GM21529 (cell line): Measurements from ENCODE around the gene KIF24.
A peak's percentile ranks its signal among the peaks of the same experiment; 100 is the strongest.
"Not testable (repeated sequence)": the region's sequence is repeated elsewhere in the genome, so short reads cannot be mapped to it uniquely, and the experiment has no call there.

Source experiments
- ATAC-seq: cut with Tn5 transposase; IDR thresholded peaks from one replicate; pipeline ENCODE4 v1.9.1; 2021; ENCODE audit not compliant: unreplicated experiment

Gene KIF24, protein sequence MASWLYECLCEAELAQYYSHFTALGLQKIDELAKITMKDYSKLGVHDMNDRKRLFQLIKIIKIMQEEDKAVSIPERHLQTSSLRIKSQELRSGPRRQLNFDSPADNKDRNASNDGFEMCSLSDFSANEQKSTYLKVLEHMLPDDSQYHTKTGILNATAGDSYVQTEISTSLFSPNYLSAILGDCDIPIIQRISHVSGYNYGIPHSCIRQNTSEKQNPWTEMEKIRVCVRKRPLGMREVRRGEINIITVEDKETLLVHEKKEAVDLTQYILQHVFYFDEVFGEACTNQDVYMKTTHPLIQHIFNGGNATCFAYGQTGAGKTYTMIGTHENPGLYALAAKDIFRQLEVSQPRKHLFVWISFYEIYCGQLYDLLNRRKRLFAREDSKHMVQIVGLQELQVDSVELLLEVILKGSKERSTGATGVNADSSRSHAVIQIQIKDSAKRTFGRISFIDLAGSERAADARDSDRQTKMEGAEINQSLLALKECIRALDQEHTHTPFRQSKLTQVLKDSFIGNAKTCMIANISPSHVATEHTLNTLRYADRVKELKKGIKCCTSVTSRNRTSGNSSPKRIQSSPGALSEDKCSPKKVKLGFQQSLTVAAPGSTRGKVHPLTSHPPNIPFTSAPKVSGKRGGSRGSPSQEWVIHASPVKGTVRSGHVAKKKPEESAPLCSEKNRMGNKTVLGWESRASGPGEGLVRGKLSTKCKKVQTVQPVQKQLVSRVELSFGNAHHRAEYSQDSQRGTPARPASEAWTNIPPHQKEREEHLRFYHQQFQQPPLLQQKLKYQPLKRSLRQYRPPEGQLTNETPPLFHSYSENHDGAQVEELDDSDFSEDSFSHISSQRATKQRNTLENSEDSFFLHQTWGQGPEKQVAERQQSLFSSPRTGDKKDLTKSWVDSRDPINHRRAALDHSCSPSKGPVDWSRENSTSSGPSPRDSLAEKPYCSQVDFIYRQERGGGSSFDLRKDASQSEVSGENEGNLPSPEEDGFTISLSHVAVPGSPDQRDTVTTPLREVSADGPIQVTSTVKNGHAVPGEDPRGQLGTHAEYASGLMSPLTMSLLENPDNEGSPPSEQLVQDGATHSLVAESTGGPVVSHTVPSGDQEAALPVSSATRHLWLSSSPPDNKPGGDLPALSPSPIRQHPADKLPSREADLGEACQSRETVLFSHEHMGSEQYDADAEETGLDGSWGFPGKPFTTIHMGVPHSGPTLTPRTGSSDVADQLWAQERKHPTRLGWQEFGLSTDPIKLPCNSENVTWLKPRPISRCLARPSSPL (N-terminal part only)

DNA sequence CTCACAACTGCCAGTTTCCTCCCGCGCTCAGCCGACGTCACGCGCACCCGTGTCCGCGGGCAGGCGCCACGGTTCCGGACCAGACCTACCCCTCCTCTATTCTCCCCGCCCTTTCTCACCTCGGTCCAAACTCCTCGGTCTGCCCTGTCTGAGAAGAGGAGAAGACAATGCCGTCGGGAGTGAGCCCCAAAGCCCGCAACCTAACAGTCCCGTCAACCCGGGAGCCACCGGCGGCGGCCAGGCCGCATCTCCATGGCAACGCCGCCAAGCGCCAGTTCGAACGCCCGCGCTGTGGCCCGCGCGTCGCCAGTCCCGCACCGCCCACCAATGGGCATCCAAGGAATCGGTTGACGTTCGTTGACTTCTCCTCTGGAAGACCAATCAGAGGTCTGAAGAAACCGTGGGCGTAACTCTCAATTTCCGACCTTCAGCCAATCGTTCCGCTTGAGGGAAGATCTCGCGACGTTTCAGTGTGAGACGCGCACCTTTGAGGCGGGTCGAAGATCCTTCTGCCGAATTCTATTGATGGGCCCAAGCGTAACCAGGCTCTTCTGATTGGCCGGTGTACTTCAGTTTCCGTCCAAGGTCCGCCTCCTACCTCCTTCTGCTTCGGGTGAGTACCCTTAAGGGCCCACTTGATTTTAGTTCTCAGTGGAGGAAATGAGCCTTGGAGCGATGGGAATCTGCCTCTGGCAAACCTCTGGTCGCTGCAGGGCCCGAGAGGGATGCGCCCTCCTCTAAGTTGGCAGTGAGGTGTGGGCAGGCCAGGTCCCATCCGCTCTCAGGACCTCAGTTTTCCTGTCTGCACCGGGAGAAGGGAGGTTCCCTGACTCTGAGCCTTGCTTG lies at the start of gene KIF24, which contains the start of gene NUDT2:
TSS of gene KIF24 (minus strand) at position 282 of the 846 bp plus-strand sequence. CDS start 17,922 bp downstream, outside the sequence.
TSS of gene NUDT2 (plus strand) at position 583 of the 846 bp plus-strand sequence. CDS start 9,471 bp downstream, outside the sequence.
- ATAC-seq: peak; percentile 93

DNA sequence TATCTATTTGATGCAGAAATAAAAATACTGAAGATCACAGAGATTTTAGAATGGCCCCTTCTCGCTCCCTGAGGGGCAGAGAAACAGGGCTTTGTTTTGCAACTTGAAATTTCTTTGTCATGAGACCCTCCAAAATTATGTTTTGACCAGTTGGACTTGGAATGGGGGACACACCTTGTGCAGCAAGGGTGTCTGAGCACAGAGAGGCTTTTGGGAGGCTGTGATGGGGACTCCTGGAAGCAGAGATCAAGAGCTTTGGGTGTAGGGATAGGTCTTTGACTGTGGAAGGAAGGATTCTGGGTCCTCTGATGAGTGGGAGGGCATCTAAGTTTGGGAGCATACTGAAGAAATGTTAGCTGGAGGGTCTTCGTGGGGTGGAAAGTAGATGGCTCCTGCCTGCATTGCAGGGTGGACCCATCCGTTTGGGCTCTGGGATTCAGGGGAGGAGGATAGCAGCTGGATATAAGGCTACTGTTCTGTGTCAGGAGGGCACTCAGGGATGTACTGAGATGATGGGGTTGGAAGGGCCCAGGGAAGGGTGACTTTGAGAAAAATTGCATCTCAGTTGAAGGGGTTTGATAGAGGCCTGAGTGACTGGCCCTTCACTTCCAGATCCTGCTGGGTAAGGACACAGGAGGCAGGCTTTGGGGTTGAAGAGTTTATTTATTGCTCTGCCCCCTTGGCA lies 49.5 kb upstream of the KIF24 start:
- ATAC-seq: no peak

DNA sequence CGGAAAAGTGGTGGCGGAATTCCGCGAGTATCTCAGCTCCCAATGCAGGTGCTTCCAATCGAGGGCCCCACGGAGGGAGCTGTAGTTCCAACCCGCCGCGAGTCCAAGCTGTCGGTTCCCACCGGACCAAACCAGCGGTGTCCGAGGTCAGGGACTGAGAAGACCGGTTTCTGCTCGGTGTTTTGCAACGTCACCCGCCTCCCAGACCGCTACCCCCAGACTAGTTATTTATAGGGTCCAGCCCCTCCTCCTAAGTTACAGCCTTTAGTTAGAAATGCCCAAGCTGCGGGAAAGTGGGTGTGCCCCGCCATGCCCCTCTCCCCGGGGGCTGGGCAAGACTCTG lies 48.3 kb upstream of the KIF24 start:
- ATAC-seq: no peak

DNA sequence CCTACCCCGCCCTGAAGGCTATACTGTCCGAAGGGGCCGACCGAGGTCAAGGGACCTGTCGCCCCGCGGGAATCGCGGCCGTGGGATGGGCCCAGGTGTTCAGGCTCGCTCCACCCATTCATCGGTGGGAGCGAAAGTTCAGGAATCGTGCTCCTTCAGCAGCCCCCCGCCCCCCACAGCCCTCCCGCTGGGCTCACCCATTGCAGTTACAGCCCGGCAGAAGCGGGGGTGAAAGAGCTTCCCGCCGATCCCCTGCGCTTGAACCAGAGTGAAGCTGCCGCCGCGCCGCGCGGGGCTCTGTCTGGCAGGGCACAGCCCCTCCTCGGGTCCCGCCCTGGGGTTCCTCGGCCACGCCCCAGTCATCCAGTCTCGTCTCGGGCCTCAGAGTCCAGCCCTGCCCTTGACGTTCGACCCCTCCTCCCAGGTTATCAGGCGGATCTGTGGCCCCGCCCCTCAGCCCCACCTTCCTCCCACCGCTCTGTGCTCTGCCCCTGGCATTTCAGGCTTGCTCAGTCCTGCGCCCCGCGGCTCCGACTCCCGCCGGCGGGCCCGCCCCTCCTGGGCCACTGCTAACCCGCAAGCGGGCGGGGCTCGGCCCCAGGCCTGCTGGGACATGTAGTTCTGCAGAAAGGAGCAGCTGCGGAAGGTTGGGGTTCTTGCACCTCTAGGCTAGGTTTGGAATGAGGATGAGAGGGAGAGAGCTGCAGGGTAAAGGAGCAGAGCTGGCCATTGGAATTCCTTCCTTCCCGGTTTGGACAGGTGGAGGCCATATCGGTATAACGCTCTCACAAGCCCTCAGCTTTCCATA lies 47.7 kb upstream of the KIF24 start, which contains the start of gene MYORG:
TSS of gene MYORG (minus strand) at position 303 of the 808 bp plus-strand sequence. CDS start 3,955 bp downstream, outside the sequence.
- ATAC-seq: peak; percentile 84

DNA sequence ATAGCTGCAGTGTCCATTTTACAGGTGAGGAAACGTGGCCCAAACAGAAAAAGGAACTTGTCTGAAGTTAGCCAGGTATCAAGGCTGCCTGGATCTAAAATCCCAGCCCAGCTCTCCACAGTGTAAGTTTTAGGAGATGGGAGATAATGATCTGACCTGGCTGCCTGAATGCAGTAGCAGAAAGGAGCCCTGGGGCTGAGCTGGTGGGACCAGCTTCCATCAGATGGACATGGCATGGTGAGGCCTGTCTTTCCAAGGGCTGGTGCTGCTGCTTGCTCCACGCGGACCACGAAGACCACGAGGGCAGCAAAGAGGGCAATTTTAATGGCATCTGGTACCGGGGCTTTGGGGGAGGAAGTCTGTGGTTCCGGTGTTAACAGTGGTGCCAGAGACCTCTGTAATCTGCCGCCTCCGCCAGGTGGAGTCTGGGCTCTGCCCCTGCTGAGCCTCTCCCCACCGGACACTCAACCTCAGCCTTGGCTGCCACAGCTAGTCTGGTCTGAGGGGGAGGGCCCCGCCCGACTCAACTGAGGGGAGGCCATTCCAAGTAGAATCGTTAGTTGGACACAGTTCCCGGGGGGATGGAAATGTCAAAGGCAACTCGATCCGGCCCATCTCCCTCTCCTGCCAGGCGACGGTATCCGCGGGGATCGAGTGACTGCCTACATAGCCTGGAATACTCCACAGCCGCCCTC lies 47.0 kb upstream of the KIF24 start:
- no peak for ATAC-seq

DNA sequence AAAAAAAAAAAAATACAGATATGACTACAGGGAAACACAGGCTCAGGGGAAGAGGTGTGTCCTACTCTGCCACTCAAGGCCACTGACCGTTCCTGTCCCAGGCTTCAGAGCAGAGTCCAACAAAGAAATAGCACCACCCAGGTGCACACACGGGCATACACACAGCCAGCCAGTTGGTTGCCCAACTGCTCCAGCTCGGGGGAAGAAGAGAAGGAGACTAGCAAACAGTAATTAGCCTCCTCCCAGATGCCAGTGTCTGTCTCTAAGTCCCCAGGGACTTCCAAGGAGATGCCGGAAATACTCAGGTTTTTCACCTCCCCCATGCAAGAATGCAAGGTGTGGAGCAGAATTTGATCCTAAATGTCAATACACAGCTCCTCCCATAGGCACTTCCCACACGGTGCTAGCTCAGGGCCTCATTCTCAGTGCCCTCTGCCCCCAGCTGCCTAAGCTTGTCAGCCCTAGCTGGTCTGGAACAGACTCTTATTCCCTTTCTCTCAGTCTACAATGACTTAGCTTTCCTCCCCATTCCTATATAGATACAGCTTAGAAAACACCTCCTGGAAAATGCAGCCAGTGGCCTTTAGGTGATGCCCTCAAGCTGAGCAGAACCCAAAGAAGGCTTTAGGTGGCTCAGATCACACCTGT lies 46.0 kb upstream of the KIF24 start:
- no peak for ATAC-seq

DNA sequence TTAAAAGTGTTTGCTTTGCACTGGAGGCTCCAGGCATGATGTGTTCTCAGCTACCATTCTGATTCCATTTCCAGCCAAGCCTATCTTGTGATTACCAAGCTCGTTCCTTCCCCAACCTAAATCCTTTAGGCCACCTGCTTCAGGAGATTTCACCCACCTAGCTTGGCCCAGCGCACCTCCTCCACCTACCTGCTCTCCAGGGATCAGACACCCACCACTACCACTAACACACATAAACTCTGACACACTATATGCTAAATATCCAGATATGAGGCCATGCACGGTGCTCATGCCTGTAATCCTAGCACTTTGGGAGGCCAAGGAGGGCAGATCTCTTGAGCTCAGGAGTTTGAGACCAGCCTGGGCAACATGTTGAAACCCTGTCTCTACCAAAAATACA lies 45.3 kb upstream of the KIF24 start:
- ATAC-seq: no peak

DNA sequence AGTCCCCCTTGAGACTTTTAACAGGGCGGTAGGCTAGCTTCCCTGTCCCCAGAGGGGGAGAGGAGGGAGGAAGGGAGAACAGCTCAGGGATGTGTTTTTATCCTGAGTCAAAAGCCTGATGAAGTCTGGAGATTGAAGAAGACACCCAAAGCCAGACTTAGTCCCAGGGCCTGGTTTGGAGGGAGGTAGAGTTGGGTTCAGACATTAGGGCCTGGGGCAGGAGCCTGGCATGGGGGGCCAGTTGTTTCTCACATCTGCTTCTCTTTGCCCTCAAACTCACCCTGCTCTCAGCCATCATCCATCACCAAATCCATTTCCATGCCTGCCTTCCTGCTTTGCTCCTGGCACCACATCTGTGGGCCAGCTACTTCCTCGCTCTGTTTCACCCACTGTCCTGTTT lies 44.7 kb upstream of the KIF24 start:
- no peak for ATAC-seq

DNA sequence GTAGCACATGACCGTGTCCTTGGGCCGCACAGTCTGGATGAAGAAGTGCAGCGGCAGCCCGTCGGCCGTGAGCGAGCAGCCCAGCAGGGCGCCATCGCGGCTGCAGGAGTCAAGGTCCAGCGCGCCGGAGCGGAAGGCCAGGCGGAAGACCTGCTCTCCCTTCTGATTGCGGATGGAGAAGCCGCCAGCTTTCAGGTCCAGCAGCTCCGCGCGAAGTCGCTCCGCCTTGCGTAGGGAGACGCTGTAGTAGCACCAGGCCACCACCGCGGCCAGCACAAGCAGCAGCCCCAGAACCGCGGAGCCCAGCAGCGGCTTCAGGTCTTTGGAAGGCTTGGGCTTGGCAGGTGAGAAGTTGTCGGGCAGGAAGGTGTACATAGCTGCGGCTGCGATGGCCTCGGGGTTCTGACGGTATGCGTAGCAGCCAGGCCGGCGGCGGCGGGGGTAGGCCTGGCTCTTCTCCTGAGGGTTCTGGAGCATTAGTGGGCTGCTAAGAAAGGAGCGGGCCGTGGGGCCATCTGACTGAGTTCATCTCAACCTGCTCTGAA lies 43.5 kb upstream of the KIF24 start:
- no peak for ATAC-seq

DNA sequence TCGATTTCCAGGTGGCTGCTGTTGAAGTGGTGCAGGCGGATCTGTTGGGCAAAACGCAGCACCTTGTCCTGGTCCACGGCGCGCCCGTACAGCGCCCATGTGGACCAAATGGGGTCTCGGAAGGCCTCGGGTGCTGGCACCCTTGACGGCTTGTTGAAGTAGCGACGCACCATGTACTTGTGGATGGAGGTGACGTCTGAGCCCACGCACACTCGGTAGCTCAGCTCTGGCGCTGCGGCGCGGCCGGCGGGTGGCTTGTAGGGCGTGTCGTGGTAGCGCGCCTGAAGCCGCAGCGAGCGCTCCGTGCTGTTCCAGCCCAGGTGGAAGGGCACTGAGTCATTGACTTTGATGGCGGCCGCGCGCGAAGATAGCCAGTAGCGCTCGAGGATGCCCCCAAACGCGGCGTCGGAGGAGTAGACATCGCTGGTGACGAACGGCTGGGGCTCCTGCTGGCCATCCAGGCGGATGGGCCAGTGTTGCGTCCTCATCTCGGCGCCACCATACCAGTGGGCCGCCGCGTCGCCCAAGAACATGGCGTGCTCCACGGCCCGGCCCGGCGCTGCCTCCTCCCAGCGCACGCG lies 42.9 kb upstream of the KIF24 start:
- no peak for ATAC-seq

DNA sequence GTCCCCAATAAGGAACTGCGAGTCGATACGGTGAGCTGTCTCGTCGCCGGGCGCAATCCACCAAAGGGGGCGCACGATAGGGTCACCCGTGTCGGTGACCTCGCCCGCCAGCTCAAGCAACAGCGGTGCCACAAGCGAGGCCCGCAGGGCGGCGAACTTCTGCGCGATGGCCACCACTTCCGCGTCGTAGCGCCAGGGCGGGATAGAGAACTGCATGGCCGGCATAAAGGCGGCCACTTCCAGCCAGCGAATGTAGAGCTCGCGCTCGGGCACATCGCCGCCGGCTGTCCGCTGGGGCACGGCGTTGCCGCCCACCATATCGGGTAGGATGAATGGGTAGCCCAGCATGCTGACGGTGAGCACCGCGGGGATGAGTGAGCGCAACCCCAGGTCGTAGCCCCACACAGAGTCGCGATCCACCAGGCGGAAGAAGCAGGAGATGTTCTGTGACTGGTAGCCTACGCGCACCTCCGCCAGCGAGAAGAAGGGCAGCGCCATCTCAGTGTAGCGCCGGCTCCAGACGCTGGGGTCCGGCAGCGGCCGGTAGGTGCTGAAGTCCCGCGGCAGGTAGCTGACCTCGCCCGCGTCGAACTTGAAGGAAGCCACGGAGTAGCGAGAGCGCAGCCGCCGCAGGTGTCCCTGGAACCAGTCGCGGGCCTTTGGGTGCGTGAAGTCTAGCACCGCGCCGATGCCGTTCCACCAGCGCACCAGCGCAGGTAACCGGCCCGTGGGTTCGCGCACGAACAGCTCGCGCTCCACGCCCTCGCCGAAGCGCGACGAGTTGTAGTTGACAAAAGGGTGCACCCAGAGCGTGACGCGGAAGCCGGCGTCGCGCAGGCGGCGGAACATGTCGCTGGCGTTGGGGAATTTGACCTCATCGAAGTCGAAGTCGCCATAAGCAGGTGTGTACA lies 42.2 kb upstream of the KIF24 start:
- ATAC-seq: no peak

DNA sequence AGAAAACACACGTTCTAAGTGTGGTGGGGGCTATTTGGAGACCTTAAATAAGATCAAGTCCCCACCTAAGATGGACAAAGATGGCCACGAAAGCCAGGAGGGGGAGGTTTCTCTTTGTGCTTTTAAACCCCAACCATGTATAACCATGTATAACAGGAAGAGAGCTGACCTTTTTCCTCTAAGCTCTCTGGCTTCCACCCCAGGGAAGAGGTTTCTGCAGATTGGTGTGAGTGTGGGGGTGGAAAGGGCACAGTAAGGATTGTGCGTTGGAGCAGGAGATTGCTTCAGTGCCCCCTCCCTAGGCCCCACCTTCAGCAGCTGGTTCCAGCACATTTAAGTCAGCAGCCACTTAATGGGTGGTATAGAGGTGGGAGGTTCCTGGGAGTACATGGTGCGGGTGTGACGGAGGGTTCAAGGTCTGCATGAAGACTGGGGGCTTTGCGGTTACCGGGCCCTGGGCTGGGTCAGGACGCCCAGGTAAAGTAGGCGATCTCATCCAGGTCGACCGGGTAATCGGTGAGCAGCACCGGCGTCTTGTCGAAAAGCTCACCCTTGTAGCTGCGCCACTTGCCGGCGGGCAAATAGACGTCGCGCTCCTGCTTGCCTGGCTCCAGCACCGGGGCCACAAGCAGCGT lies 41.4 kb upstream of the KIF24 start:
- no peak for ATAC-seq

DNA sequence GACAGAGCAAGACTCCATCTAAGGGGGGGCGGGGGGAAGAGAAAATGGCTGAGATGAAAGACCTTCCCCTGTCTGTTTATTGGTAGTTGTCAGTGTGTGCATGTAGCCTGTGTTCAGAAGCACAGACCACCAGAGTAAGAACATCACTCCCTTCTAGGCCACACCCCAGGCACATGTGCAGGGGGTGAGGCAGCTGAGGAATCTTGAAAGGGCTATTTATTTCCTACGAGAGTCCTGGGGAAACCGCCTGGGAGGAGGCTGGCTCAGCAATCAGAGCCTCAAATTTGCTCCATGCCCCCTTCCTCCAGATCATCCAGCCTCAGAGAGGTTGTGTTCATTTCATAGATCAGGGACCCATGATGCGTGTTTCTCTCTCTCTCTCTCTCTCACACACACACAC lies 40.6 kb upstream of the KIF24 start:
- no peak for ATAC-seq

DNA sequence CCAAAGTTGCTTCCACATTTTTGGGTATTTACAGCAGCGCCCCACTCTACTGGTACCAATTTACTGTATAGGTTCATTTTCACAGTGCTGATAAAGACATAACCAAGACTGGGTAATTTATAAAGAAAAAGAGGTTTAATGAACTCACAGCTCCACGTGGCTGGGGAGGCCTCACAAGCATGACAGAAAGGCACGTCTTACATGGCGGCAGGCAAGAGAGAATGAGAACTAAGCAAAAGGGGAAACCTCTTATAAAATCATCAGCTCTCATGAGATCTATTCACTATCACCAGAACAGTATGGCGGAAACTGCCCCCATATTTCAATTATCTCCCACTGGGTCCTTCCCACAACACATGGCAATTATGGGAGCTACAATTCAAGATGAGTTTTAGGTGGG lies 39.7 kb upstream of the KIF24 start:
- ATAC-seq: not testable (repeated sequence)

DNA sequence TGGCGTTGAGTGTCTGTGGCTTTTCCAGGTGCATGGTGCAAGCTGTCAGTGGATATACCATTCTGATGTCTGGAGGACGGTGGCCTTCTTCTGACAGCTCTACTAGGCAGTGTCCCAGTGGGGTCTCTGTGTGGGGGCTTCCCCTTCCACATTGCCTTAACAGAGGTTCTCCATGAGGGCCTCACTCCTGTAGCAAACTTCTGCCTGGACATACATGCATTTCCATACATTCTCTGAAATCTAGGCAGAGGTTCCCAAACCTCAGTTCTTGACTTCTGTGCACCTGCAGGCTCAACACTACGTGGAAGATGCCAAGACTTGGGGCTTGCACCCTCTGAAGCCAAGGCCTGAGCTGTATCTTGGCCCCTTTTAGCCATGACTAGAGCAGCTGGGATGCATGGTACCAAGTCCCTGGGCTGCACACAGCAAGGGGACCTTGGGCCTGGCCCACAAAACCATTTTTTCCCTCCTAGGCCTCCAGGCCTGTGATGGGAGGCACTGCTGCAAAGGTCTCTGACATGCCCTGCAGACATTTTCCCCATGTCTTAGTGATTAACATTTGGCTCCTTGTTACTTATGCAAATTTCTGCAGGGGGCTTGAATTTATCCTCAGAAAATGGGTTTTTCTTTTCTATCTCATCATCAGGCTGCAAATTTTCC lies 38.8 kb upstream of the KIF24 start:
- not testable (repeated sequence) for ATAC-seq
